ENCODE results near the gene ZNF606.

ZNF606 gene

GRCh38 chr19:58002384-58003173 lies at the start of gene ZNF606:
TSS of gene ZNF606 (minus strand) at chr19:58002820. CDS start at chr19:58001319, 1,501 bp downstream.
- DNase-seq (ENCODE audit: low spot score) = peak; percentile 83

- DNase-seq (ENCODE audit: low spot score) = no peak
Observed at GRCh38 chr19:58052256-58052655, 49.6 kb upstream of the ZNF606 start.

- DNase-seq (ENCODE audit: low spot score) = no peak
Observed at GRCh38 chr19:58047672-58048071, 45.1 kb upstream of the ZNF606 start.

- no peak for DNase-seq (ENCODE audit: low spot score)
Observed at GRCh38 chr19:58046856-58047255, 44.2 kb upstream of the ZNF606 start.

- DNase-seq (ENCODE audit: low spot score) = no peak
Observed at GRCh38 chr19:58045411-58046050, 42.9 kb upstream of the ZNF606 start.

- DNase-seq (ENCODE audit: low spot score) = no peak
Observed at GRCh38 chr19:58044886-58045285, 42.3 kb upstream of the ZNF606 start.

- no peak for DNase-seq (ENCODE audit: low spot score)
Observed at GRCh38 chr19:58044391-58044790, 41.8 kb upstream of the ZNF606 start.

GRCh38 chr19:58042495-58043340 lies 40.1 kb upstream of the ZNF606 start:
- DNase-seq (ENCODE audit: low spot score) = no peak

GRCh38 chr19:58040751-58041525 lies 38.3 kb upstream of the ZNF606 start:
- no peak for DNase-seq (ENCODE audit: low spot score)

GRCh38 chr19:58038688-58039204 lies 36.1 kb upstream of the ZNF606 start:
- peak; percentile 10 for DNase-seq (ENCODE audit: low spot score)

- peak; percentile 29 for DNase-seq (ENCODE audit: low spot score)
Observed at GRCh38 chr19:58037927-58038687, 35.5 kb upstream of the ZNF606 start.

- DNase-seq (ENCODE audit: low spot score) = no peak
Observed at GRCh38 chr19:58035863-58036262, 33.2 kb upstream of the ZNF606 start.

GRCh38 chr19:58034477-58034793 lies 31.8 kb upstream of the ZNF606 start:
- no peak for DNase-seq (ENCODE audit: low spot score)

GRCh38 chr19:58033741-58034476 lies 31.3 kb upstream of the ZNF606 start, which contains the start of gene ZSCAN1:
TSS of gene ZSCAN1 (plus strand) at chr19:58034025. CDS start at chr19:58037837, 3,812 bp downstream.
- DNase-seq (ENCODE audit: low spot score) = peak; percentile 86

- no peak for DNase-seq (ENCODE audit: low spot score)
Observed at GRCh38 chr19:58024661-58025060, 22.0 kb upstream of the ZNF606 start.

- no peak for DNase-seq (ENCODE audit: low spot score)
Observed at GRCh38 chr19:58022283-58022660, 19.7 kb upstream of the ZNF606 start.

- DNase-seq (ENCODE audit: low spot score) = peak; percentile 86
Observed at GRCh38 chr19:58021541-58022282, 19.1 kb upstream of the ZNF606 start.

GRCh38 chr19:58020129-58020528 lies 17.5 kb upstream of the ZNF606 start:
- no peak for DNase-seq (ENCODE audit: low spot score)

GRCh38 chr19:58014141-58014540 lies 11.5 kb upstream of the ZNF606 start:
- DNase-seq (ENCODE audit: low spot score) = no peak
